ENCODE results near the gene HMBS. TPM values are rescaled to one million over a fixed set of nuclear protein-coding genes. Genes with fewer than 3 reads are reported as not detected.

The HMBS gene
- total RNA-seq, 1 donor = 14.9 TPM

DNA sequence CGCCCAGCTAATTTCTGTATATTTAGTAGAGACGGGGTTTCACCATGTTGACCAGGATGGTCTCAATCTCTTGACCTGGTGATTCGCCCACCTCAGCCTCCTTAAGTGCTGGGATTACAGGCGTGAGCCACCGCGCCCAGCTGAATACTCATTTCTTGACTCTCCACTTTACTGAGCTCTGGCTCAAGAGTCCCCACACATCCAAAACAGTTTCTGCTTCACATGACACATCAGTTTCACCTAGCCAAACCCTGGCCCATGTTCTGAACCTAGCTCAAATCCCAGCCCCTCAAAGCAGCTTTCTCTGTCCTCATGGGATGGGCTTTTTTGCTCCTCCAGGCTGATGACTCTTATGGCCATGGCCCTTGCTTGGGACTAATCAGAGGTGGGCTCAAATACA, 37.5 kb upstream of the HMBS start:
- no peak for DNase-seq (ENCODE audit: low read depth)
- TF ChIP-seq, protein P1, sequence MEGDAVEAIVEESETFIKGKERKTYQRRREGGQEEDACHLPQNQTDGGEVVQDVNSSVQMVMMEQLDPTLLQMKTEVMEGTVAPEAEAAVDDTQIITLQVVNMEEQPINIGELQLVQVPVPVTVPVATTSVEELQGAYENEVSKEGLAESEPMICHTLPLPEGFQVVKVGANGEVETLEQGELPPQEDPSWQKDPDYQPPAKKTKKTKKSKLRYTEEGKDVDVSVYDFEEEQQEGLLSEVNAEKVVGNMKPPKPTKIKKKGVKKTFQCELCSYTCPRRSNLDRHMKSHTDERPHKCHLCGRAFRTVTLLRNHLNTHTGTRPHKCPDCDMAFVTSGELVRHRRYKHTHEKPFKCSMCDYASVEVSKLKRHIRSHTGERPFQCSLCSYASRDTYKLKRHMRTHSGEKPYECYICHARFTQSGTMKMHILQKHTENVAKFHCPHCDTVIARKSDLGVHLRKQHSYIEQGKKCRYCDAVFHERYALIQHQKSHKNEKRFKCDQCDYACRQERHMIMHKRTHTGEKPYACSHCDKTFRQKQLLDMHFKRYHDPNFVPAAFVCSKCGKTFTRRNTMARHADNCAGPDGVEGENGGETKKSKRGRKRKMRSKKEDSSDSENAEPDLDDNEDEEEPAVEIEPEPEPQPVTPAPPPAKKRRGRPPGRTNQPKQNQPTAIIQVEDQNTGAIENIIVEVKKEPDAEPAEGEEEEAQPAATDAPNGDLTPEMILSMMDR (IDR thresholded peaks at IDR 0.05; ENCODE audit: insufficient read depth, low read length) = no peak
- H3K4me3 ChIP-seq (ENCODE audit: low read depth, low read length) = no peak overlapping the region

DNA sequence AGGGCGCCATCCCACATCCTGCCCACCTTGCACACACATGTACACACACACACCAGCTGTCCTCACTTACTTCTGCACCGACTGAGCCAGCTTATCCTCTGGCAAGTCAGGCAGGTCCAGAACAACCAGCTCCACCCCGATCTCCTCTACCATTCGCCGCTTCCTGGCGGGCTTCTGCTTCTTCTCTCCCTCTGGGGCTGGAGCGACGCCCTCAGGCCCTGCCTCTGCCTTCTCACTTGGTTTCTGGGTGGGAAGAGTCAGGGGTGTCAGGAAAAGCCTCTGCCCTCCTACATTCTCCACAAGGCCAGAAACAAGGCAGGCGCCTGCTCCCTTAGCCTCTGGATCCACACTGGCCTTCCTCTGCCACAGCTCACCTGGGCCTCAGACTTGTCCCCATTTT, 36.0 kb upstream of the HMBS start:
- H3K4me3 ChIP-seq (ENCODE audit: low read depth, low read length) = no peak overlapping the region
- no peak for DNase-seq (ENCODE audit: low read depth)
- TF ChIP-seq, protein P1 (IDR thresholded peaks at IDR 0.05; ENCODE audit: insufficient read depth, low read length) = no peak

DNA sequence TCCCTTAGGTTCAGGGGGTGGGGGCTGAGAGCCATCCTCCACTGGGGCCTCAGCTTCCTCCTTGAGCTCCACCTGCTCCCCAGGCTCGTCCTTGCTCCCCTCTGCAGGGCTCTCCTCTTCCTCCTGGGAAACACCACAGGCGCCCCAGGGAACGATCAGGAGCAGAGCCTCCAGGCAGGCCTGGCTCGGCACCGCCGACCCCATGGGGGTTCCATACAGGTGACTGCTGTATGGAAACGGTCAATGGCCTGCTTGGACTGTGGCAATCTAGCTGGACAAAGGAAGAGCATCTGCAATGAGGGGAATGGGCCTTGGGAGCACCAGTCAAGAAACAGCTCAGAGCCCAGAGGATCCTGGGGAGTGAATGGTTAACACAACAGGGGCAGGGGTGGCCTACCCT, 35.6 kb upstream of the HMBS start:
- no peak for DNase-seq (ENCODE audit: low read depth)
- TF ChIP-seq, protein P1 (IDR thresholded peaks at IDR 0.05; ENCODE audit: insufficient read depth, low read length) = no peak
- no peak overlapping the region for H3K4me3 ChIP-seq (ENCODE audit: low read depth, low read length)

DNA sequence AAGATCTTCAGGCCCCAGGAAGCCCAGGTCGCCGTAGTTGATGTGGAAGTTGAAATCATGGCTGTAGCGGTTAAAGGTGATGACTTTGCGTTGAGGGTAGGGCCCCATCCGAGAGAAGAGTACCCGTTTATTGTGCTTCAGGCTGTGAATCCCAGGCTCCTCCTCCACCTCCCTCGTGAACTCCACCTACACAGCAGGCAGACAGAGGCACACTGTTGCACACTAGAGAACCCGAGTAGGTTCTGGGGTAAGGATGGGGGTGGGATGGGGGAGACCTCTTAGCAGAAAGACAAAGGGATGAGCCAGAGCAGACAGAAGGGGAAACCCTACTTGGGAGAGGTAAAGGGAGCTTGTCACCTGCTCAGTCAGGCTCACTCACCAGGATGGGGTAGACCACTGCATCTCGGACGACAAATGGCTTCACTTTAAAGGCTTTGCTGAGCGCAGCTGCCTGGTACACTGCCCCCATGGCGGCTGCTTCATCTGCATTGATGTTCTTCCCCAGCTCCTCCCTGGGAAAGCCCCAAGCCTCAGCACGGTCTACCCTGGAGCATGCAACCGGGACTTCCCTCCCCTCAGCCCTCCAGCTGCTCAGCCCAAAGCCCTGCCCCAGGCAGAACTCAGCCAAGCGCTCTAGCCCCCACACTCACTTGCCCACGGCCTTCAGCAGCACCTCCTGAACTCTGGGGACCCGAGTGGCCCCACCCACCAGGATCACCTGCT, 33.1 kb upstream of the HMBS start:
- no peak overlapping the region for H3K4me3 ChIP-seq (ENCODE audit: low read depth, low read length)
- TF ChIP-seq, protein P1 (IDR thresholded peaks at IDR 0.05; ENCODE audit: insufficient read depth, low read length) = no peak
- DNase-seq (ENCODE audit: low read depth) = no peak

DNA sequence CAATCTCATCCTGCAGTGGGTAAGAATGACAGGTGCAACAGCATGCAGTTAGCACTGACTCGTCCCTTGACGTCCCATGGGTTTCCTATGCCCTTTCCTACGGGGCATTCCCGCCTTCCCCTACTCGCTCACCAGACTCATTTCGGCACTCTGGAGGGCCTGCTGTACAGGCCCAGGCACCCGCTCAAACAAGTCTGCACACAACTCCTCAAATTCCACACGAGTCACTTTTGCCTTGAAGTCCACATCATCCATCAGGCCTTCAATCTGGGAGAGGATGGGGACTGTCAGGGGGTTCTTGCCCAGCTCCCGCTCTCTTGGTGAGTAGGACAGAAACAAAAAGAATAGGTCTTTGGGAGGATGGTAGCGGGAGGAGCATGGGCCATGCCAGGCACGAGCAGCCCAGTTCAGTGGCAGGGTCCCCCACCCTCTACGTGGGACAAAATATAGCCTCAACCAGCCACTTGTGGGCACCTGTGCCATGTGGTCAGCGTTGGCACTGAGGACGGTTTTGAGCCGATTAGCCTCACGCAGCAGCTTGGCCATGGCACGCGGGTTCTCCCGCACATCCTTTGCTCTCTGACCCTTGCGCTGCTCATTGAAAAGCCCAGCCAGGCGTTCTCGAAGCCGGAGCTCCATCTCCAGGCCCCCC, 32.4 kb upstream of the HMBS start:
- no peak overlapping the region for H3K4me3 ChIP-seq (ENCODE audit: low read depth, low read length)
- no peak for DNase-seq (ENCODE audit: low read depth)
- TF ChIP-seq, protein P1 (IDR thresholded peaks at IDR 0.05; ENCODE audit: insufficient read depth, low read length) = no peak

DNA sequence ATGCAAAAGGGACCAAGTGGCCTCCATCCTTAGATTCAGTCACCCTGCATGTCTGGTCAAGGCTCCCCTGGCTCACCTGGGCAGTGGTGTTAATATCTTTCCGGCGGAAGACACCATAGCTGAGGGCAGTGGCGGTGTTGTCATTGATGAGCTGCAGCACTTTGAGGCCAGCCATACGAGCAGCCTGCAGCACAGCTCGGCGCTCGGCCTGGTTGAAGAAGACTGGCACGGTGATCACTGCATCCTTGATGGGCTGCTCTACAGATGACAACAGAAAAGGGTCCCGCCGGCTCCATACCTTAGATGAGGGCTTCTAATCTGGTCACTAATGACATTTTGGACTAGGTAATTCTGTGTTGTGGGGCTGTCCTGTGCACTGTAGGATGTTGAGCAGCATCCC, 30.3 kb upstream of the HMBS start:
- TF ChIP-seq, protein P1 (IDR thresholded peaks at IDR 0.05; ENCODE audit: insufficient read depth, low read length) = no peak
- no peak overlapping the region for H3K4me3 ChIP-seq (ENCODE audit: low read depth, low read length)
- DNase-seq (ENCODE audit: low read depth) = no peak
